Measurements from ENCODE around the gene C13orf46.
"Not testable (repeated sequence)": the region's sequence is repeated elsewhere in the genome, so short reads cannot be mapped to it uniquely, and the experiment has no call there.

C13orf46 gene

DNA sequence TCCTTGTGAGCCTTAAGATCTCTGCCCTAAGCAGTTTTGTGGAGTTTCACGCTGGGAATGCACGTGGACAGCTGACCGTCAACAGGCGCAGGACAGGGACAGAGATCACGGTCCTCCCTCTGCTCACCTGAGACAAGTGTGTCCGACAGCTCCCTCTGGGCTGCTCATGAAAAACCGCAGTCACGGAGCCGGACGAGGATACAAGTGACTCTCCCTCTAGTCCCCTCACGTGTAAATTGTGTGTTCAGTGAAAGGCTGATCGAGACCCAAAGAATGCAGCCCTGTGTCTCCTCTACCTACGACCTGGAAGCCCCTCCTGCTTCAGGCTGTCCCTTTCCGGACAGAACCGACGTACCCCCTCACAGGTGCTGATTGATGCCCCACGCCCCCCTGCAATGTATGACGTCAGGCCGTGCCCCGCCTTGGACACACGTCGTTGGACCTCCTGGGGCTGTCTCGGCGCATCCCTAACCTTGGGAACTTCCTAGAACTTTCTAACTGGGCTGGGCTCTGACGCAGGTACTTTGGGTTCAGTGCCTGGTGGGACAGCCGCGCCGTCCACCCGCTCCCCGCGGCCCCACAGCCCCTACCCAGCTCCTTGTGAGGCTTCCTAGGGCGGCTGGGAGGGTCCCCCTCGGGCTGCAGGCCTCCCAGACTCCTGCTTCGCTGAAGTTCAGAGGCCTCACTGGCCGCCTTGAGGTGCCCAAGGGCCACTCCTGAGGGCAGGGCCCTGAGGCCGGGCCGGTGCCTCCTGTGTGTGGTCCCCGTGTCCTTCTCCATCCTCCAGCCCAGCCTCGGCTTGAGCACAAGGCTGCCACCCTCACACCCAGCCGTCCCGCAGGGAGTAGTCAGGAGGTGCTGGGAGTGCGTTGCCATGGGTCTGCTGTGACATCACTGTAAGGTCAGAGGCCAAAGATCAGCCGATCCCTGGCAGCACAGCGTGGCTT is at the start of gene C13orf46:
Gene C13orf46, minus strand, starts transcription at position 859 of the 947 bp plus-strand sequence. Its CDS starts 79 bp downstream, at position 780.
- DNase-seq: no peak

- no peak for DNase-seq
Observed at GRCh38 chr13:114022876-114023275, 49.0 kb upstream of the C13orf46 start.

DNA sequence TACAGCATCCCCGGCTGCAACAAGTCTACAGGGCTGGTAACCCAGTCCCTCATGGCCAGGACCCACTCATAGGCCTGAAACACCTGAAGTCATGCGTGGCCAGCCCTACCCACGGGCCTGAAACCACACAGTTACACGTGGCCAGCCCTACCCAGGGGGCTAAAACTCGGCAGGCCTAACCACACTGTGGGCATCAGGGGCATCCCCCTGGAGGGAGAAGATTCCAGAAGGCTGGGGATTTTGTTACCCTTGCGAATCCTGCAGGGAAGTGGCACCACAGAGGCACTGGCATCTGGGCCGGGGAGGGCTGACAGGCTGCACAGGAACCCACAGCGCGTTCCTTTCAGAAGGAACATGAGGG is 48.4 kb upstream of the C13orf46 start:
- no peak for DNase-seq

DNA sequence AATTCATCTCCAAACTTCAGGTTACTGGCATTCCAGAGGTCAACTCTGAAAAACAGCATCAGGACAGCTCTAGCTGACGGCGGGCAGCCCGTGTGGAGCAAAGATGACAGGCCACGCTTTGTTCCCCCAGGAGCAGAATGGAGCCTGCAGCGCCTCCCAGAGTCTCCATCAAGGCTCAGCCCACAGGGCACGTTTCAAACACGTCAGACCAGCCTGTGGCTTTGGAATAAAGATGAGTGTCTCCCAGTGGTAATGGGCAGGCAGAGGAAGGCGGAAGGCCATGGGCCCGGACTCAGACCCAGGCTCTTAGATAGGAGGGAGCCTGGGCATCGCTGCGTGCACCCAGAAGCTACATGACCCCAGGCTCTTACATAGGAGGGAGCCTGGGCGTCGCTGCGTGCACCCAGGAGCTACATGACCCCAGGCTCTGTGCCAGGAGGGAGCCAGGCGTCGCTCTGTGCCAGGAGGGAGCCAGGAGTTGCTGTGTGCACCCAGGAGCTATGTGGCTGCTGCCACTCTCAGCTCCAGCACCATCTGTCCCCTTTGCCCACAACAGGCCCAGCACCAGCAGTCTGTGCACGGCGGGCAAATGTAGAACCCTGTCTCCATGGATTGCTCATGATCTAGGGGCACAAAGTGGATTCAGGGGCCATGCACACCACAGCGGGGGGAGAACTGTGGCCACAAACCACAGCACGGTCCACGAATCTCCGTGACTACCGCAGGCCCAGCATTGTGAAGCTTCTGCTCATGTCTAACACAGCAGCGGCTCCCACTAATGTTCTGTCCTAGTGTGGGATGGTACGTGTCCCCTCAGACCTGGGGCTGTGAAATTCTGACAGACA is 47.8 kb upstream of the C13orf46 start:
- DNase-seq: no peak

DNA sequence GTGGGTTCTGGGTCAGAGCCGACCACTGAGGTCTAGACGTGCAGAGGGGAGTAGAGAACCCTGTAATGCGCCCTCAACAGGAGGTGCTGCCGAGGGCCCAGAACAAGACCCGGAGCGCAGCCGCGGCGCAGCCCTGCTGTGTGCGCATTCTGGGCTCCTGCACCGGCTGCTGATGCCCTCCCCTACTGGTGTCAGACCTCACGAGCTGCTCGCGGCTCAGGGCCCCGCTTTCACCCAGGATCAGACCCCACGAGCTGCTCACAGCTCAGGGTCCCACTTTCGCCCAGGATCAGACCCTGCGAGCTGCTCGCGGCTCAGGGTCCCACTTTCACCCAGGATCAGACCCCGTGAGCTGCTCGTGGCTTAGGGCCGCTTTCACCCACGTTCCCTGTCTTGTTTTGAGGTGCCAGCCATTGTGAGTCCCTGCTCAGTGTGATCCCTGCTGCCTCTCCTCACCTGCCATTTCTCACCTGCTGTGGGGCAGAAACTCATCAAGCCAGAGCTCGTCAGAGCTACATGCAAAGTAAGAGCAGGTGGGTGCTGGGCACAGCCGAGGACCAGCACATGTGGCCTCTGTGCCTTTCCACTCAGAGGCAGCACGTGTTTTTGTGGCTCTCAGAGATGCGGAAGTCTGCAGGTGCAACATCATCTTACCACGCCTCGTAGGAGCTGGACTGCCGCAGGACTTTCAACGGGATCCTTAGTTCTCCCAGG is 47.0 kb upstream of the C13orf46 start:
- no peak for DNase-seq

GRCh38 chr13:114020134-114020533 is 46.3 kb upstream of the C13orf46 start:
- DNase-seq: not testable (repeated sequence)

DNA sequence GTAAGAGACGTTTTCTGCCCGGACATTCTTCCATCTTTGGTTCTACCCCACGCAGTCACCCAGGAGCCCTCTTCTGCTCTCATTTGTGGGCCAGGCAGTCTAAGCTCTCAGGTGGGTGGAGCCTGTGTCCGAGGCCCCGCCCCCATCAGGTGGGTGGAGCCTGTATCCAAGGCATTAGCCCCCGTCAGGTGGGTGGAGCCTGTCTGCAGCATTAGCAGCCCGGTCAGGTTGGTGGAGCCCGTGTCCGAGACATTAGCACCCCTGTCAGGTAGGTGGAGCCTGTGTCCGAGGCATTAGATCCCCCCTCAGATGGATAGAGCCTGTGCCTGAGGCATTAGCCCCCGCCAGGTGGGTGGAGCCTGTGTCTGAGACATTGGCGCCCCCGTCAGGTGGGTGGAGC is 45.5 kb upstream of the C13orf46 start:
- DNase-seq: no peak

- no peak for DNase-seq
Observed at GRCh38 chr13:114018461-114019055, 44.7 kb upstream of the C13orf46 start.

GRCh38 chr13:114017966-114018365 is 44.1 kb upstream of the C13orf46 start:
- no peak for DNase-seq

- no peak for DNase-seq
Observed at GRCh38 chr13:114017028-114017630, 43.3 kb upstream of the C13orf46 start.

DNA sequence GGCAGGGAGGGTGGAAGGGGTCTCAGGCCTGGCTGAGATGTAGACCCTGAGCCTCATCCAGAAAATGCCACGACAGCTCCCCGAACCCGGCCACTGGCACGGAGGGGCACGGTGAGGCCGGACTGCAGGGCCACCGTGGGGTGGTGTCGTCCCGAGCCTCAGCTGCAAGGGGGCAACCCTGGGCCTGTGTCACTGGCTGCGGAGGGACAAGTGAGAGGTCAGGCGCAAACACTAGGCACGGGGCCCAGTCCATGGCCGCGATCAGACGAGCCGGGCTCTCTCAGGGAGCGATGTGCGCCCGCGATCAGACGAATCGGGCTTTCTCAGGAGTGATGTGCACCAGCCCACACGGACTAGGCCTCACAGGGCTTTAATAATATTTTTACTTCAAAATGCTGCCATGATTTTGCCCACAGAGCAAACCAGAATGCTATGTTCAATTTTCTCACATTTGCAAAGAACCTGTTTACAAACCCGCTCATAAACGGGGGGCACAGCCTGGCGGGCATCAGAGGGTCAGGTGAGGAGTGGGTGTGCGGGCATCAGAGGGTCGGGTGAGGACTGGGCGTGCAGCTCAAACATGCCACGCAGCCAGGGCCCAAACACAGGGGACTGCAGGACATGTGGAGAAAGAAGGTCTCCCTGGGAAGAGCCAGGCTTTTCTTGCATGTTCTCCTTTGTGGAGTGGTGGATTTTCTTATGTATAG is 42.6 kb upstream of the C13orf46 start:
- DNase-seq: no peak

DNA sequence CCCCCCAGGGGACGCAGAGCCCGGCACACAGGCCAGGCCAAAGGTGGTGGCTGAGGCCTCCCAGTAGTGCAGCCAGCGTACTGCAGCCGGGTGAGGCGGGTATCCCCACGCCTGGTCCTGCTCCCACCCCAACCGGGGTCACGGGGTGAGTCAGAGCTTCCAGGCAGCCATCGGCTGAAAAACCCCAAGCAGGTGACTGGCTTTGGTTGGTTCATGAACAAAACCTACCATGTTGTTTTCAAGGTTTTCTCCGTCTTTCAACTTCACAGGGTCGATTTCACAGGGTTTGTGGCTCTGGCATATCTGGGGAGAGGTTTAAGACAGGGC is 42.1 kb upstream of the C13orf46 start:
- DNase-seq: no peak

DNA sequence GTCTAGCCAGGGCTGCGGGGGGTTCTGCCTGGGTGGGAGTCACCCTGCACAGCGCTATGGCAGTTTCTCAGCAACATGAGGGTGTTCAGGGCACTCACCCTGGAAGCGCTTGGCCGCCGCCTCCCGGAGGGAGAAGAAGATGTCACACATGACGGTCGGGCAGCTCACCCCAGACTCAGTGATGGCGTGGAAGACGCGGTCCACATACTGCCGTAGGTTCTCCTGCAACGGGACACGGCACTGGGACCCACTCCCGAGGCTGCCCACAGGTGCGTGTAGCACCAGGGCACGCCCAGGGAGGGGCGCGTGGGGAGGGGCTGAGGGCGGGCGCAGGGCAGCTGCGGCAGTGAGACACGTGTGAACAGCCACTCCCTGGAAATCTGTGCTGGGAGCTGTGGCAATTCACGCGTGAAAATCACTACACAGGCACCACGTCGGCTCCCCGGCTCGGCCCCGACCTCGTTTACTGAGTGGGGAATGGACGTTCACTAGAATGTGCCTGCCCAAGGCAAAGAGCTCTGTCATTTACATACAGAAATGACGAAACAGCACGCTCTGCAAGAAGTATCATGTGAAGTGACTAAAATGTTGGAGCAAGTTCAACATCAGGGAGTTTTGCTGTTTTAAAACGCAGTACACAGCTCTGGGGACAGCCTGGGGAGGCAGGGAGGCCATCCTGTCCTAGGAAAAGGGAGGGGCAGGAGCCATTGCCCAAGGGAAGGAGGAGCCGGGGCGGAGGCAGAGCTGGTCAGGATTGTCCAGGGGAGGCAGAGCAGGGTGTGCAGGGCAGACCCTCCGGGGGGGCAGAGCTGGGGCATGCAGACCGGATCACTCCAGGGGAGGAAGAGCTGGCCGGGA is 41.5 kb upstream of the C13orf46 start:
- DNase-seq: no peak

DNA sequence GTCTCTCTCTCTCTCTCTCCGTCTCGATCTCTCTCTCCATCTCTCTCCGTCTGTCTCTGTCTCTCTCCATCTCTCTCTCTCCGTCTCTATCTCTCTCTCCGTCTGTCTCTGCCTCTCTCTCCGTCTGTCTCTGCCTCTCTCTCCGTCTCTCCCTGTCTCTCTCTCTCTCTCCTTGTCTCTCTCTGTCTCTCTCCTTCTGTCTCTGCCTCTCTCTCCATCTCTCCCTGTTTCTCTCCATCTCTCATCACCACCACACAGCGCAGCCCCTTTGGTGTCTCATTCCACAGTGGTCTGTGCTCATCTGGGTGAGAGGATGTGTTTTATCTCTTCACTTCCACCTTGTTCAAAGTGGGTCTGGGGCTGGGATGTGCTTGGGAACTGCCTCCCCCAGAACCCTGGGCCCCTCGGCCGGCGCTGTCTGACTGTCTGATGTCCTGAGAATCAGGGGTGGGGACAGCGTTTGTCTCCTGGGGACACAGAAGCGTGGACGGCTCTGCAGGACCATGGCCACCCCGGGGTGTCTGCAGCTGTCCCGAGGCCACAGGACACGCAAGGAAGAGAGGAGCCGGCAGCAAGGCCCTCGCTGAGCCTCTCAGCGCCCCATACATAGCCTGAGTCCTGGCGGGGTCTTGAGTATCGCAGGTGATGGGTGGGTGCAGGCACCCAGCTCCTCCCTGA is 40.2 kb upstream of the C13orf46 start:
- DNase-seq: no peak

GRCh38 chr13:114013336-114013735 is 39.5 kb upstream of the C13orf46 start:
- no peak for DNase-seq

GRCh38 chr13:114012921-114013320 is 39.0 kb upstream of the C13orf46 start:
- no peak for DNase-seq

DNA sequence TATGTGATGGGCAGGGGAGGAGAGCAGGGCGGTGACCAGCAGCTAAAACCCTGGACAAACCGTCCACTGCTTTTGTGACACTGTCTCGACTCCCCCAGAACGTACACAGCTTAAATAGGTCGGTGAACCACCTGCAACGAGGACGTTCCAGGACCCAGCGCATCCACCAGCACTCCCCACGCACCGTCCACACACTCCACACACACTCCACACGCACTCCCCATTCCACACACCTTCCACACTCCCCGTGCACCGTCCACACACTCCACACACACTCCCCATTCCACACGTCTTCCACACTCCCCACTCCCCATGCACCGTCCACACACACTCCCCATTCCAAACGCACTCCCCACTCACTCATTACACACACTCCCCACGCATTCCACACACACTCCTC is 38.3 kb upstream of the C13orf46 start:
- no peak for DNase-seq

DNA sequence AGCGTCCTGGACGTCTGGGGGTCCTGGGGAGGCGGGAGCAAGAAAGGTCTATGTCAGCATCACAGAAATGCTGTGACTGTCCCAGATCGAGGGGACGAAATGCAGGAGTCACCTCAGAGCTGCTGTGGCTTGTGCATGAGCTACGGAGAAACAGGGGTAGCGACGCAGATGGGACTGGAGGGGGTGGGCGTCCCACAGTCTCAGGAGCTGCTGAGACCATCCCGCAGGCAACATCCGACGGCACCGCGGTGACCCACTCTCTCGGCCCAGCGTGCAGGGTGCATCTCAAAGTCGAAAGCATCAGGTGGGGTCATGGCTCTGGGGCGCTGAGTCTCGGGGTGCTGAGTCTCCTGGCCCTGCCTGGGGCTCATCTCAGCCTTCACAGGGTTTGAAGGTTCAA is 37.4 kb upstream of the C13orf46 start:
- DNase-seq: no peak

DNA sequence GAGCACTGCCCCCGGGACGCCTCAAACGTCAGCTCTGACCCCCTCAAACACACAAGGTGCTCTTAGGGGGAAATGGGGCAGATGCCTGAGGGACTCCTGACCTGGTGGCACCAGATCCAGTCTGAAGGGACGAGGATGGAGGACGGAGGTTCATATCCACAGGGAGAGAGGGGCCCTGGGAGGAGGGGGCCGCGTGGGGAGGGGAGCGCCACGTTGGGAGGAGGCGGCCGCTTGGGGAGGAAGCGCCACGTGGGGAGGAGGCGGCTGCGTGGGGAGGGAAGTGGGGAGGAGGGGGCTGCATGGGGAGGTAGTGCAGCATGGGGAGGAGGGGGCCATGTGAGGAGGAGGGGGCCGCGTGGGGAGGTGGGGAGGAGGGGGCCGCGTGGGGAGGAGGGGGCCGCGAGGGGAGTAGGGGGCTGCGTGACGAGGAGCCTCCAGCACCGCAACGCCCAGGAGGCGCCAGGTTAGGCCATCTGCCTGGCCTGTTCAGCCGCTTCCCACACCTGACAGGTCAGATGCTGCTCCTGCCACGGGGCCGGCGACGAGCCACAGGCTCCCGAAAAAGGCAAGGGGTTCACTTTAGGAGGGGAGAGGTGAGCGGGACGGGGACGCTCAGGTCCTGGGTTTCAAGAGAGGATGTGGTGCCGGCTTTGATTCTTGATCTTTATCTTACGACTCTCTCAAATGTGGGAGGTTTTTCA is 36.7 kb upstream of the C13orf46 start:
- DNase-seq: no peak

Data from retina (tissue), 1 donor.